Measurements from ENCODE around the gene CFL1. TPM values are rescaled to one million over a fixed set of nuclear protein-coding genes. Genes with fewer than 3 reads are reported as not detected.

CFL1 gene
- total and polyA plus RNA-seq, 2 donors from 2014 or later: 705 to 846 TPM

DNA sequence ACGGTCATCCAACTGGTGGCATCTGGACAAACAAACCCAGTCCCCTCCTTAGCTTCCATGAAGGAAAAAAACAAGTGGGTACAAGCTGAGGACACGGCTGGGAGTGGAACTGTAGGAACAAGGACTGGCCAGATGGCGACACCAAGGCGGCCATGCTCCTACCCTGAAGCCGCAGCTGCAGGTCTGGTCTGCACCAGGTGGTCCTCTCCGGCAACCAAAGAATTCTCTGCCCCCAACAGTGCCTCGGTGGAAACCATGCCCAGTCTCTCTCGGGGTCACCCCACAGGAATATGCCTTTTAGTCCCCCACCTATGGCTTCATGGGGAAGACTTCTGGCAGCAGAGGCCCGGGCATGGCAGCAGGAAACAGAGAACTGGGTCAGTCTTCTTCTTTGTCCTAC is 48.5 kb downstream of the CFL1 start:
- Histone ChIP-seq H3K9ac (ENCODE audit: low read length in 3 of 3) (no peak overlapping the region), H3K4me3 (ENCODE audit: low read length in 3 of 3) (no peak overlapping the region), H3K4me1 (ENCODE audit: control insufficient read depth in 2 of 3, insufficient read depth in 2 of 3, low read depth in 1 of 3, low read length in 3 of 3) (no peaks in the 10 kb centered on the region), H3K27ac (ENCODE audit: low read depth in 2 of 2, low read length in 2 of 2) (no peak overlapping the region), H3K9me3 (ENCODE audit: control insufficient read depth in 2 of 3, insufficient read depth in 1 of 3, low read length in 3 of 3) (no peaks in the 10 kb centered on the region), H3K27me3 (ENCODE audit: control insufficient read depth, insufficient read depth, low read length) (no peaks in the 10 kb centered on the region), H3K36me3 (ENCODE audit: control insufficient read depth in 2 of 3, insufficient read depth in 3 of 3, low read length in 3 of 3) (no peaks in the 10 kb centered on the region)
- DNase-seq (peak in 1 of 5 donors; percentile 49), FAIRE-seq (no peak)
- TF ChIP-seq CTCF (IDR thresholded peaks at IDR 0.05; ENCODE audit: borderline replicate concordance, extremely low read depth, insufficient read depth): no peak
- intact Hi-C loops (cut with DNase I): no loop called here

- Histone ChIP-seq H3K4me3 (ENCODE audit: low read length in 3 of 3) (no peak overlapping the region), H3K9ac (ENCODE audit: low read length in 3 of 3) (no peak overlapping the region), H3K9me3 (ENCODE audit: control insufficient read depth in 2 of 3, insufficient read depth in 1 of 3, low read length in 3 of 3) (no peaks in the 10 kb centered on the region), H3K27ac (ENCODE audit: low read depth in 2 of 2, low read length in 2 of 2) (no peak overlapping the region), H3K4me1 (ENCODE audit: control insufficient read depth in 2 of 3, insufficient read depth in 2 of 3, low read depth in 1 of 3, low read length in 3 of 3) (no peaks in the 10 kb centered on the region), H3K36me3 (ENCODE audit: control insufficient read depth in 2 of 3, insufficient read depth in 3 of 3, low read length in 3 of 3) (no peaks in the 10 kb centered on the region), H3K27me3 (ENCODE audit: control insufficient read depth, insufficient read depth, low read length) (no peaks in the 10 kb centered on the region)
- TF ChIP-seq CTCF (IDR thresholded peaks at IDR 0.05; ENCODE audit: borderline replicate concordance, extremely low read depth, insufficient read depth): no peak
- intact Hi-C loops (cut with DNase I): no loop called here
- FAIRE-seq (no peak), DNase-seq (peak in 1 of 5 donors; percentile 57)
Measured at GRCh38 chr11:65808744-65809341, 49.1 kb downstream of the CFL1 start.

- no peak for DNase-seq
- no peak for TF ChIP-seq CTCF (IDR thresholded peaks at IDR 0.05; ENCODE audit: borderline replicate concordance, extremely low read depth, insufficient read depth)
- H3K4me3 ChIP-seq (ENCODE audit: low read length in 3 of 3): no peak overlapping the region
- no peaks in the 10 kb centered on the region for H3K27me3 ChIP-seq (ENCODE audit: control insufficient read depth, insufficient read depth, low read length)
- no peak overlapping the region for H3K9ac ChIP-seq (ENCODE audit: low read length in 3 of 3)
- no peaks in the 10 kb centered on the region for H3K36me3 ChIP-seq (ENCODE audit: control insufficient read depth in 2 of 3, insufficient read depth in 3 of 3, low read length in 3 of 3)
- H3K27ac ChIP-seq (ENCODE audit: low read depth in 2 of 2, low read length in 2 of 2): no peak overlapping the region
- H3K9me3 ChIP-seq (ENCODE audit: control insufficient read depth in 2 of 3, insufficient read depth in 1 of 3, low read length in 3 of 3): no peaks in the 10 kb centered on the region
- intact Hi-C loops (cut with DNase I): no loop called here
- H3K4me1 ChIP-seq (ENCODE audit: control insufficient read depth in 2 of 3, insufficient read depth in 2 of 3, low read depth in 1 of 3, low read length in 3 of 3): no peaks in the 10 kb centered on the region
- FAIRE-seq: no peak
Measured at GRCh38 chr11:65806979-65807378, 51.0 kb downstream of the CFL1 start.

Other genes starting within 250 kb of the CFL1 start
- 89.1 TPM for gene MAP3K11, start 244.0 kb downstream of the CFL1 start, total RNA-seq
- gene MAP3K11, start 244.0 kb downstream of the CFL1 start, polyA plus RNA-seq (ENCODE audit: insufficient read depth, low read depth, low replicate concordance): 55.7 TPM
- gene PCNX3, start 242.4 kb downstream of the CFL1 start, total RNA-seq: 44.4 TPM
- 13.6 TPM for gene PCNX3, start 242.4 kb downstream of the CFL1 start, polyA plus RNA-seq (ENCODE audit: insufficient read depth, low read depth, low replicate concordance)
- 71.0 TPM for gene SIPA1, start 220.1 kb downstream of the CFL1 start, total RNA-seq
- 46.4 TPM for gene SIPA1, start 220.1 kb downstream of the CFL1 start, polyA plus RNA-seq (ENCODE audit: insufficient read depth, low read depth, low replicate concordance)
- 81.6 TPM for gene RELA, start 195.3 kb downstream of the CFL1 start, total RNA-seq
- 34.8 TPM for gene RELA, start 195.3 kb downstream of the CFL1 start, polyA plus RNA-seq (ENCODE audit: insufficient read depth, low read depth, low replicate concordance)
- gene KAT5, start 145.9 kb downstream of the CFL1 start, total RNA-seq: 74.7 TPM
- gene KAT5, start 145.9 kb downstream of the CFL1 start, polyA plus RNA-seq (ENCODE audit: insufficient read depth, low read depth, low replicate concordance): 68.4 TPM
- 43.7 TPM for gene RNASEH2C, start 137.4 kb downstream of the CFL1 start, total RNA-seq
- 129 TPM for gene RNASEH2C, start 137.4 kb downstream of the CFL1 start, polyA plus RNA-seq (ENCODE audit: insufficient read depth, low read depth, low replicate concordance)
- gene AP5B1, start 77.2 kb downstream of the CFL1 start, total RNA-seq: 18.3 TPM
- gene AP5B1, start 77.2 kb downstream of the CFL1 start, polyA plus RNA-seq (ENCODE audit: insufficient read depth, low read depth, low replicate concordance): 6.3 TPM
- gene OVOL1, start 71.1 kb downstream of the CFL1 start, total RNA-seq: 6.6 TPM
- 6.7 TPM for gene OVOL1, start 71.1 kb downstream of the CFL1 start, polyA plus RNA-seq (ENCODE audit: insufficient read depth, low read depth, low replicate concordance)
- 1.0 TPM for gene SNX32, start 24.2 kb downstream of the CFL1 start, total RNA-seq
- 0.43 TPM for gene SNX32, start 24.2 kb downstream of the CFL1 start, polyA plus RNA-seq (ENCODE audit: insufficient read depth, low read depth, low replicate concordance)
- 54.9 TPM for gene MUS81, start 2.3 kb upstream of the CFL1 start, total RNA-seq
- gene MUS81, start 2.3 kb upstream of the CFL1 start, polyA plus RNA-seq (ENCODE audit: insufficient read depth, low read depth, low replicate concordance): 31.2 TPM
- 64.2 TPM for gene EFEMP2, start 14.6 kb upstream of the CFL1 start, total RNA-seq
- 60.0 TPM for gene EFEMP2, start 14.6 kb upstream of the CFL1 start, polyA plus RNA-seq (ENCODE audit: insufficient read depth, low read depth, low replicate concordance)
- gene CTSW, start 21.7 kb upstream of the CFL1 start, total RNA-seq: 3.9 TPM
- gene CTSW, start 21.7 kb upstream of the CFL1 start, polyA plus RNA-seq (ENCODE audit: insufficient read depth, low read depth, low replicate concordance): 1.3 TPM
- 58.0 TPM for gene FIBP, start 30.3 kb upstream of the CFL1 start, total RNA-seq
- gene FIBP, start 30.3 kb upstream of the CFL1 start, polyA plus RNA-seq (ENCODE audit: insufficient read depth, low read depth, low replicate concordance): 105 TPM
- 26.1 TPM for gene CCDC85B, start 32.5 kb upstream of the CFL1 start, total RNA-seq
- 31.8 TPM for gene CCDC85B, start 32.5 kb upstream of the CFL1 start, polyA plus RNA-seq (ENCODE audit: insufficient read depth, low read depth, low replicate concordance)
- 3.2 TPM for gene FOSL1, start 42.2 kb upstream of the CFL1 start, total RNA-seq
- gene FOSL1, start 42.2 kb upstream of the CFL1 start, polyA plus RNA-seq (ENCODE audit: insufficient read depth, low read depth, low replicate concordance): 0.37 TPM
- gene C11orf68, start 60.9 kb upstream of the CFL1 start, total RNA-seq: 38.0 TPM
- gene C11orf68, start 60.9 kb upstream of the CFL1 start, polyA plus RNA-seq (ENCODE audit: insufficient read depth, low read depth, low replicate concordance): 52.0 TPM
- 51.2 TPM for gene DRAP1, start 61.2 kb upstream of the CFL1 start, total RNA-seq
- 150 TPM for gene DRAP1, start 61.2 kb upstream of the CFL1 start, polyA plus RNA-seq (ENCODE audit: insufficient read depth, low read depth, low replicate concordance)
- gene TSGA10IP, start 87.3 kb upstream of the CFL1 start, total RNA-seq: not detected
- gene TSGA10IP, start 87.3 kb upstream of the CFL1 start, polyA plus RNA-seq (ENCODE audit: insufficient read depth, low read depth, low replicate concordance): not detected
- gene SART1, start 103.6 kb upstream of the CFL1 start, total RNA-seq: 48.6 TPM
- gene SART1, start 103.6 kb upstream of the CFL1 start, polyA plus RNA-seq (ENCODE audit: insufficient read depth, low read depth, low replicate concordance): 48.7 TPM
- gene EIF1AD, start 144.0 kb upstream of the CFL1 start, total RNA-seq: 37.5 TPM
- gene EIF1AD, start 144.0 kb upstream of the CFL1 start, polyA plus RNA-seq (ENCODE audit: insufficient read depth, low read depth, low replicate concordance): 17.7 TPM
- gene BANF1, start 144.3 kb upstream of the CFL1 start, total RNA-seq: 181 TPM
- 186 TPM for gene BANF1, start 144.3 kb upstream of the CFL1 start, polyA plus RNA-seq (ENCODE audit: insufficient read depth, low read depth, low replicate concordance)
- gene CST6, start 153.8 kb upstream of the CFL1 start, total RNA-seq: 5.9 TPM
- 1.2 TPM for gene CST6, start 153.8 kb upstream of the CFL1 start, polyA plus RNA-seq (ENCODE audit: insufficient read depth, low read depth, low replicate concordance)
- gene CATSPER1, start 168.3 kb upstream of the CFL1 start, total RNA-seq: 0.76 TPM
- gene CATSPER1, start 168.3 kb upstream of the CFL1 start, polyA plus RNA-seq (ENCODE audit: insufficient read depth, low read depth, low replicate concordance): not detected
- gene GAL3ST3, start 191.0 kb upstream of the CFL1 start, total RNA-seq: 2.5 TPM
- 7.6 TPM for gene GAL3ST3, start 191.0 kb upstream of the CFL1 start, polyA plus RNA-seq (ENCODE audit: insufficient read depth, low read depth, low replicate concordance)
- gene SF3B2, start 194.2 kb upstream of the CFL1 start, total RNA-seq: 172 TPM
- gene SF3B2, start 194.2 kb upstream of the CFL1 start, polyA plus RNA-seq (ENCODE audit: insufficient read depth, low read depth, low replicate concordance): 114 TPM
- 91.8 TPM for gene PACS1, start 212.1 kb upstream of the CFL1 start, total RNA-seq
- gene PACS1, start 212.1 kb upstream of the CFL1 start, polyA plus RNA-seq (ENCODE audit: insufficient read depth, low read depth, low replicate concordance): 23.7 TPM

All from kidney (tissue), 14 donors.